ENCODE measurements around the gene TENM3. TPM values are rescaled to one million over a fixed set of nuclear protein-coding genes. Genes with fewer than 3 reads are reported as not detected.

The TENM3 gene
- total and polyA plus RNA-seq, 2 of the 8 experiments (the other 6 are each of a cell fraction or from before 2014, with no cell fraction given) = 36.9 to 69.3 TPM

DNA sequence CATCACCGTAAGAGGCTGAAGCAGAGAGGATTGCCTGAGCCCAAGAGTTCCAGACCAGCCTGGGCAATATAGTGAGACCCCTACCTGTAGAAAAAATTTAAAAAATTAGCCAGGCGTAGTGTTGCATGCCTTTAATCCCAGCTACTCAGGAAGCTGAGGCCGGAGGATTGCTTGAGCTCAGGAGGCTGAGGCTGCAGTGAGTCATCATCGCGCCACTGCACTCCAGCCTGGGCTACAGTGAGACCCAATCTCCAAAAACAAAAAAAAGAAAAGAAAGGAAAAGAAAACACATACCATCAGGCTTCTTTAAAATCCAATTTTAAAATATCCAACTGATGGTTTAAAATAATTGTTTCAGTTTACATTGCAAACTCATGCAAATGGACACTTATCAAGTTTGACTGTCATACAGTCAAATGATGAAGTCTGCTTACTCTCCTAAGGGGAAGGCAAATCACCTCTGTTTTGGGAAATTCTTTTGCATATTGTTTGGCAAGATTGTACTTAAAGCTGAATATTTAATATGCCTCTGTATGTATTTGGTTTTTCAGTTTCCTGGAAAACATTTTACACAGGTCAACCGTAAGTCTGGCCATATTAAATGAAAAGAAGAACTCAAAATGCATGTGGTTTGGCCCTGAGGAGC is 23.7 kb upstream of the TENM3 start (continued):
- TF ChIP-seq, protein P1, sequence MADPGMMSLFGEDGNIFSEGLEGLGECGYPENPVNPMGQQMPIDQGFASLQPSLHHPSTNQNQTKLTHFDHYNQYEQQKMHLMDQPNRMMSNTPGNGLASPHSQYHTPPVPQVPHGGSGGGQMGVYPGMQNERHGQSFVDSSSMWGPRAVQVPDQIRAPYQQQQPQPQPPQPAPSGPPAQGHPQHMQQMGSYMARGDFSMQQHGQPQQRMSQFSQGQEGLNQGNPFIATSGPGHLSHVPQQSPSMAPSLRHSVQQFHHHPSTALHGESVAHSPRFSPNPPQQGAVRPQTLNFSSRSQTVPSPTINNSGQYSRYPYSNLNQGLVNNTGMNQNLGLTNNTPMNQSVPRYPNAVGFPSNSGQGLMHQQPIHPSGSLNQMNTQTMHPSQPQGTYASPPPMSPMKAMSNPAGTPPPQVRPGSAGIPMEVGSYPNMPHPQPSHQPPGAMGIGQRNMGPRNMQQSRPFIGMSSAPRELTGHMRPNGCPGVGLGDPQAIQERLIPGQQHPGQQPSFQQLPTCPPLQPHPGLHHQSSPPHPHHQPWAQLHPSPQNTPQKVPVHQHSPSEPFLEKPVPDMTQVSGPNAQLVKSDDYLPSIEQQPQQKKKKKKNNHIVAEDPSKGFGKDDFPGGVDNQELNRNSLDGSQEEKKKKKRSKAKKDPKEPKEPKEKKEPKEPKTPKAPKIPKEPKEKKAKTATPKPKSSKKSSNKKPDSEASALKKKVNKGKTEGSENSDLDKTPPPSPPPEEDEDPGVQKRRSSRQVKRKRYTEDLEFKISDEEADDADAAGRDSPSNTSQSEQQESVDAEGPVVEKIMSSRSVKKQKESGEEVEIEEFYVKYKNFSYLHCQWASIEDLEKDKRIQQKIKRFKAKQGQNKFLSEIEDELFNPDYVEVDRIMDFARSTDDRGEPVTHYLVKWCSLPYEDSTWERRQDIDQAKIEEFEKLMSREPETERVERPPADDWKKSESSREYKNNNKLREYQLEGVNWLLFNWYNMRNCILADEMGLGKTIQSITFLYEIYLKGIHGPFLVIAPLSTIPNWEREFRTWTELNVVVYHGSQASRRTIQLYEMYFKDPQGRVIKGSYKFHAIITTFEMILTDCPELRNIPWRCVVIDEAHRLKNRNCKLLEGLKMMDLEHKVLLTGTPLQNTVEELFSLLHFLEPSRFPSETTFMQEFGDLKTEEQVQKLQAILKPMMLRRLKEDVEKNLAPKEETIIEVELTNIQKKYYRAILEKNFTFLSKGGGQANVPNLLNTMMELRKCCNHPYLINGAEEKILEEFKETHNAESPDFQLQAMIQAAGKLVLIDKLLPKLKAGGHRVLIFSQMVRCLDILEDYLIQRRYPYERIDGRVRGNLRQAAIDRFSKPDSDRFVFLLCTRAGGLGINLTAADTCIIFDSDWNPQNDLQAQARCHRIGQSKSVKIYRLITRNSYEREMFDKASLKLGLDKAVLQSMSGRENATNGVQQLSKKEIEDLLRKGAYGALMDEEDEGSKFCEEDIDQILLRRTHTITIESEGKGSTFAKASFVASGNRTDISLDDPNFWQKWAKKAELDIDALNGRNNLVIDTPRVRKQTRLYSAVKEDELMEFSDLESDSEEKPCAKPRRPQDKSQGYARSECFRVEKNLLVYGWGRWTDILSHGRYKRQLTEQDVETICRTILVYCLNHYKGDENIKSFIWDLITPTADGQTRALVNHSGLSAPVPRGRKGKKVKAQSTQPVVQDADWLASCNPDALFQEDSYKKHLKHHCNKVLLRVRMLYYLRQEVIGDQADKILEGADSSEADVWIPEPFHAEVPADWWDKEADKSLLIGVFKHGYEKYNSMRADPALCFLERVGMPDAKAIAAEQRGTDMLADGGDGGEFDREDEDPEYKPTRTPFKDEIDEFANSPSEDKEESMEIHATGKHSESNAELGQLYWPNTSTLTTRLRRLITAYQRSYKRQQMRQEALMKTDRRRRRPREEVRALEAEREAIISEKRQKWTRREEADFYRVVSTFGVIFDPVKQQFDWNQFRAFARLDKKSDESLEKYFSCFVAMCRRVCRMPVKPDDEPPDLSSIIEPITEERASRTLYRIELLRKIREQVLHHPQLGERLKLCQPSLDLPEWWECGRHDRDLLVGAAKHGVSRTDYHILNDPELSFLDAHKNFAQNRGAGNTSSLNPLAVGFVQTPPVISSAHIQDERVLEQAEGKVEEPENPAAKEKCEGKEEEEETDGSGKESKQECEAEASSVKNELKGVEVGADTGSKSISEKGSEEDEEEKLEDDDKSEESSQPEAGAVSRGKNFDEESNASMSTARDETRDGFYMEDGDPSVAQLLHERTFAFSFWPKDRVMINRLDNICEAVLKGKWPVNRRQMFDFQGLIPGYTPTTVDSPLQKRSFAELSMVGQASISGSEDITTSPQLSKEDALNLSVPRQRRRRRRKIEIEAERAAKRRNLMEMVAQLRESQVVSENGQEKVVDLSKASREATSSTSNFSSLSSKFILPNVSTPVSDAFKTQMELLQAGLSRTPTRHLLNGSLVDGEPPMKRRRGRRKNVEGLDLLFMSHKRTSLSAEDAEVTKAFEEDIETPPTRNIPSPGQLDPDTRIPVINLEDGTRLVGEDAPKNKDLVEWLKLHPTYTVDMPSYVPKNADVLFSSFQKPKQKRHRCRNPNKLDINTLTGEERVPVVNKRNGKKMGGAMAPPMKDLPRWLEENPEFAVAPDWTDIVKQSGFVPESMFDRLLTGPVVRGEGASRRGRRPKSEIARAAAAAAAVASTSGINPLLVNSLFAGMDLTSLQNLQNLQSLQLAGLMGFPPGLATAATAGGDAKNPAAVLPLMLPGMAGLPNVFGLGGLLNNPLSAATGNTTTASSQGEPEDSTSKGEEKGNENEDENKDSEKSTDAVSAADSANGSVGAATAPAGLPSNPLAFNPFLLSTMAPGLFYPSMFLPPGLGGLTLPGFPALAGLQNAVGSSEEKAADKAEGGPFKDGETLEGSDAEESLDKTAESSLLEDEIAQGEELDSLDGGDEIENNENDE (IDR thresholded peaks at IDR 0.05; ENCODE audit: insufficient replicate concordance, low read length) = no peak
- TF ChIP-seq, protein P2, sequence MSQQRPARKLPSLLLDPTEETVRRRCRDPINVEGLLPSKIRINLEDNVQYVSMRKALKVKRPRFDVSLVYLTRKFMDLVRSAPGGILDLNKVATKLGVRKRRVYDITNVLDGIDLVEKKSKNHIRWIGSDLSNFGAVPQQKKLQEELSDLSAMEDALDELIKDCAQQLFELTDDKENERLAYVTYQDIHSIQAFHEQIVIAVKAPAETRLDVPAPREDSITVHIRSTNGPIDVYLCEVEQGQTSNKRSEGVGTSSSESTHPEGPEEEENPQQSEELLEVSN (IDR thresholded peaks at IDR 0.05) = no peak
- no peak for TF ChIP-seq KDM4A (IDR thresholded peaks at IDR 0.05; ENCODE audit: low read depth, low read length, severe bottlenecking)
- TF ChIP-seq FOSL1 (IDR thresholded peaks at IDR 0.05; ENCODE audit: insufficient read depth, low read depth, low read length) = no peak
- no peak for TF ChIP-seq BRCA1 (IDR thresholded peaks at IDR 0.05; ENCODE audit: low read depth, low read length)
- no peak for TF ChIP-seq BACH1 (IDR thresholded peaks at IDR 0.05; ENCODE audit: low read length)
